Stimulated activated CD8-positive, alpha-beta memory T cell treated with anti-CD3 and anti-CD28 coated beads, Interleukin-12 subunit alpha, Interleukin-12 subunit beta, amount 100 ng/mL, for 24 hours (primary cell): Measurements from ENCODE around the gene SEMG1.

Experiments used
- DNase-seq: peaks from one replicate; pipeline ENCODE4 v3.0.0-alpha.2; 2020; ENCODE audit errors: extremely low read depth

The SEMG1 gene, protein sequence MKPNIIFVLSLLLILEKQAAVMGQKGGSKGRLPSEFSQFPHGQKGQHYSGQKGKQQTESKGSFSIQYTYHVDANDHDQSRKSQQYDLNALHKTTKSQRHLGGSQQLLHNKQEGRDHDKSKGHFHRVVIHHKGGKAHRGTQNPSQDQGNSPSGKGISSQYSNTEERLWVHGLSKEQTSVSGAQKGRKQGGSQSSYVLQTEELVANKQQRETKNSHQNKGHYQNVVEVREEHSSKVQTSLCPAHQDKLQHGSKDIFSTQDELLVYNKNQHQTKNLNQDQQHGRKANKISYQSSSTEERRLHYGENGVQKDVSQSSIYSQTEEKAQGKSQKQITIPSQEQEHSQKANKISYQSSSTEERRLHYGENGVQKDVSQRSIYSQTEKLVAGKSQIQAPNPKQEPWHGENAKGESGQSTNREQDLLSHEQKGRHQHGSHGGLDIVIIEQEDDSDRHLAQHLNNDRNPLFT

GRCh38 chr20:45206725-45207124, at the start of gene SEMG1:
SEMG1 (plus strand) TSS chr20:45207033; CDS start chr20:45207054, 21 bp downstream.
- DNase-seq: no peak

GRCh38 chr20:45157962-45158361, 48.9 kb upstream of the SEMG1 start:
- no peak for DNase-seq

DNA sequence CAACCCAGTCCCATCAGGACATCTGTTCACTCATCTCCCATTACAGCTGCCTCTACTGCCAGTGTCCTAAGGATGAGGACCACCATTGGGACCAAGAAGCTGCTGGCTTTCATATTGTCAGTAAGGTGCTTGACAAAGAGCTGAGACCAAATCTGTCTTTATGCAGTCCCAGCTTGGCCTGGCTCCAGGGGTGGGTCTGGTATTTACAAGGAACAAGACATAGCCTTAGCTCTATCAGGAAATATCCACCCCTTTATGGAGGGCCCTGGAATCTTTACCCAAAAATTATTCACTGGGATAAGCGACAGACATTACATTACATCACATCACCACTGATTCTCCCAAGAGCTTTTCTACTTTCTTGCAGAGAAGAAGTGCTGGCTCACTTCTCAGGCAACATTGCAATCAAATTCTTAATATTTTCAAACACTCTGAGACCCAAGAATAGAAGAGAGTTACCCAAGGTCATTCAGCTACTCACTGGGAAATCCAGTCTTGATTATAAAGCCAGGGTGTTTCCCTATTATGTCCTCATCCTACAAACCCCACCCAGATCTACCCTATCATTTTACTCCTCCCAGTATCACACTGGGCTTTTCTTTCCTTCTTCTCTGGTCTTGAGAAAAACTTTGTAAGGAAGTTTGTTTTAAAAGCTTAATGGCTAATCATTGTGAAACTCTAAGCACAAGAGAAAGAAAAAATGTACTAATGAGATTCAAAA, 43.6 kb upstream of the SEMG1 start:
- no peak for DNase-seq

DNA sequence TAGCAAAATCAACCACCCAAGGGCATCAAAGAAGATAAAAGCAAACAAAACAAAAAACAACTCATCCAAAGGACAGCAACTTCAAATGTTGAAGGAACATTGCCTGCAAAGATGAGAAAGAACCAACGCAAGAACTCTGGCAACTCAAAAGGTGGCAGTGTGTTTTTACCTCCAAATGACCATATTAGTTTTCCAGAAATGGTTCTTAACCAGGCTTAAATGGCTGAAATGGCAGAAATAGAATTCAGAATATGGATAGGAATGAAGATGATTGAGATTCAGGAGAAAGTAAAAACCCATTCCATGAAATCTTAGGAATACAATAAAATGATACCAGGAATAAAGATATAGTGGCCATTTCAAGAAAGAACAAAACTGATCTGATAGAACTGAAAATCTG, 41.9 kb upstream of the SEMG1 start:
- DNase-seq: no peak

GRCh38 chr20:45173522-45173921, 33.3 kb upstream of the SEMG1 start:
- DNase-seq: no peak

- no peak for DNase-seq
Measured at GRCh38 chr20:45174434-45175364, 32.1 kb upstream of the SEMG1 start, which contains the start of gene PI3. PI3 (plus strand) TSS chr20:45174902; CDS start chr20:45174923, 21 bp downstream.

- DNase-seq: no peak
Measured at GRCh38 chr20:45176526-45177267, 30.1 kb upstream of the SEMG1 start.

DNA sequence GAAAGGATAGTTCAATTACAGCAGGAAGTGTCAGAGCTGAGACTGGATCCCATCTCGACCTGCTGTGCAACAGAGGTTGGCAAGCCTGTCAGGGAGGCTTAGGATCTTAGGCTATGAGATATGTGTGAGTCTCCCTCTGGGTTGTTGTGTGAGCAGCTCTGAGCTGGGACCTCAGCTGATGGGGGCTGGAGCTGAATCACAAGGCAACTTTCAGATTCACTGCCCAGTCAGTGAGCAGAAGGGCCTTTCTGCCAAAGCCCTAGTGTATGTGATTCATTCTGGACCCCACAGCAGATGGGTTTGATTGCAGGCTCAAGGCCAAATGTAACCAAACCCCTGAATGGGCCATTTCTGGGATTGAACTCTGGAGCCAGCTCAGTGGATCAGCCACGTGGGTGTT, 27.7 kb upstream of the SEMG1 start:
- no peak for DNase-seq

GRCh38 chr20:45181639-45182038, 25.2 kb upstream of the SEMG1 start:
- DNase-seq: no peak

GRCh38 chr20:45183084-45183483, 23.7 kb upstream of the SEMG1 start:
- no peak for DNase-seq

GRCh38 chr20:45187693-45188092, 19.1 kb upstream of the SEMG1 start:
- DNase-seq: no peak

GRCh38 chr20:45189067-45189609, 17.7 kb upstream of the SEMG1 start:
- no peak for DNase-seq

DNA sequence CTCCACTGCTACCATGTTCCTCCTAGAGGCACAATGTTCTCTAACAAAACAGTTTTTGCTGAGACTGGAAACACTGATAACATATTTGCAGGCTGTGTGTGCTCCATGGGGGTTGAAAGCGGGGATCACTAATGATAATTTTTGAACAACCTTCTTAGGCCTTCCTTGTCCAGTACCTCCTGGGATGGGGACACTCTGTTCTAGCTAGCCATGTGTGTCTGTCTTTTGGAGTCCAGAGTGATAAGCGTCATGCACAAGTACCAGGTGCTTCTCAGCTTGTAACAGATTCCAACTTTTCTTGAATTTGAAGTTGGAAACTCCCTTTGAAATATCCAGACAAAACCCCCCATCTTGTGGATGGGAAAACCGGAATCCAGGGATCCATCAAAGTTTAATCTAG, 17.0 kb upstream of the SEMG1 start:
- no peak for DNase-seq

DNA sequence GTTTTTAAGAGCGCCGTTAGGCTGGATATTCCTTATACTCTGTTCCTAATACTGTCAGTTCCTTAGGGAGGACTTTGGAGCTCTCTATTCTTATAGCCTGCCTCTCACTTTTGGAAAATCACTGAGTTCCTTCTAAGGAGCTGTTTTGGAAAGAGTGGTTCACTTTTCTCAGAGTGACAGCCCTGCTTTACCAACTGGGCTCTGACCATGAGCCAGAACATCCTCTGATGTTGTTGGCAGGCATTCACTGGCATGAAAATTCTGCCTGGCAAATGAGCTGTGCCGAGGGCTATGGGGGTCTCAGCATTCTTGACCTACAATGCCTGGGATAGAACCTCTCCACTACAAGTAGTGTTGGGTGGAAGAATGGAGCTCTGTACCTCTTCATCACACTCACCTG, 14.9 kb upstream of the SEMG1 start:
- no peak for DNase-seq

DNA sequence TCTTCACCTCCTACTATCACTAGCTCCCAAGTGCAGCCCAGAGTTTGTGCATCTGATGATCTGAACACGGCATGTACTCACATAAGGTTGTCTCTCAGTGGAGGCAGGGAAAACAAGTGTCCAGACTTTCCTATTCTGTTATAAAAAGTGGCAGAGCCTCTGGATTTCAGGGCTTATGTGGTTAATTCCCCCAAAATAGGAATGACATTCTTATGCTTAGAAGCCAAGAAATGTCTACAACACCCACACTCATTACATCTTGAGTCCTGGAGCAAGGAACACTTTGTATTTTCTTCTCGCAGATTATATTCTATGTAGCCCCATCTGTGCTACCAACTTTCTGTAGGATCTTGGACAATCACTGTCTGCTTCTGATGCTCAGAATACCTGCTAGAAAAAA, 13.5 kb upstream of the SEMG1 start:
- DNase-seq: no peak

DNA sequence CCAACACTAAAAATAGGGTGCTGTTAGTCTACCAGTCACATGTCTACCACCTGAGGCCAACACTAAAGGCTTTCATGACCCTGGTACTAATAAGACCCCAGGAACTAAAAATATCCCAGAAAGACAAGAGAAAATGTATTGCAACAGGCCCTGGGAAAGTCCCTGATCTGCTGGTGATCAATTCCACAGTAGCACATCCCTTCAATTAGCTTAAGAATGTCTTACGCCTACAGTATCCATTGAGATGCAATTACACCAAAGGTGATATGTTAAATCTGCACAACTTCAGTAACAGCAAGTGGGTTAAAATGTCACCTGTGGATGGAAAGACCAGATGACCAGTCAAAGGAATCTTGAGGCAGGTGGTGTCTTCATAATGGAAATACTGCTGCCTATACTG, 3.1 kb downstream of the SEMG1 start:
- DNase-seq: no peak

- no peak for DNase-seq
Measured at GRCh38 chr20:45211569-45212474, 5.0 kb downstream of the SEMG1 start.

DNA sequence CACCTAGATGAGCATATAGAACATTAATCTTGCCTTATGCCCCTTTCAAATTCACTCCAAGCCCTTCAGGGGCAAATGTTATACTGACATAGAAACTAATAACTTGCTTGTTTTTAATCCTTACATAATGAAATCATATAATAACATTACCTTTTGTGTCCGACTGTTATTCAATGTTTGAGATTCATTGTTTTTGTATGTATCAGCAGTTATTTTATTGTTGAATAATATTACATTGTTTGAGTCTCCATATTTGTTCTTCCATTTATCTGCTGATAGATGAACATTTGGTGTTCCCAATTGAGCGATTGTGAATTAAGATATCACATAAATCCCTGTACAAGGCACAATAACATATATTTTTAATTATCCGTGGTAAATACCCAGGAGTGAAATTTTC, 6.0 kb downstream of the SEMG1 start:
- DNase-seq: no peak

DNA sequence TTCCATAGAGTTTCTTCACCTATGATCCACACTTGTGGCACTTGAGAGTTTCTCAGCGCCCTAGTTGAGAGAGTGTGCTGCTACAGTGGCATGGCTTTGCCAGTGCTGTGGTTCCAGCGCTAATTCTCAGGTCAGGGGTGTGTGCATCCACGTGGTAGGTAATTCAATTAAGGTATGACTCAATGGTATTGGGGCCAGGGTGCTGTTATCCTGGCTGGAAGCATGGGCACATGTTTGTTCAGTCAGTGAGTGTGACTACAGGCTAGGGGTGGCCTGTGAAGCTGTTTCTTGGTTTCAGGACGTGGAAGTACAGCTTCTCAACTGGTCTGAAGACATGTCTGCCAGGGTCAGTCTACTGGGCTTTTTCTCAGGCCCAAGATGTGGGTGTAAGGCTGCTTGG, 11.3 kb downstream of the SEMG1 start:
- DNase-seq: no peak

DNA sequence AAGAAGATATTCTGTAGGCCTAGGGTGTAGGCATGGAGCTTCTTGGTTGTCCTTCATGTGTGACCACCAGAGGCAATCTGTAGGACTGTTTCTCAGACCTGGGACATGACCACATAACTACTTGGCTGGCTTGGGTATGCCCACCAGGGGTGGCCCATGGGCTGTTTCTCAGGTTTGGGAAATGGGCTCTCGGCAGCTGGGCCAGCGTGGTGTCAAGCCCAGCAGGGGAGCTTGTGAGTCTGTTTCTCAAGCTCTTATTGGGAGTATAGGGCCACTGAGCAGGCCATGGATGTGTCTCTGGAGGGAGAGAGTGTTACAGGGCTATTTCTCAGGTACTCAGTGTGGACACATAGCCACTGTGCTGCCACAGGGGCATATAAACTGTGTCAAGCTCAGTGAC, 11.8 kb downstream of the SEMG1 start:
- DNase-seq: no peak
